ENCODE results near the gene ZNF750.

ZNF750 gene

GRCh38 chr17:82814834-82815233, 25.0 kb downstream of the ZNF750 start:
- no peak for TF ChIP-seq USF1 (IDR thresholded peaks at IDR 0.05)
- no peak for TF ChIP-seq CREB1 (IDR thresholded peaks at IDR 0.05; ENCODE audit: low read depth)
- no peak for TF ChIP-seq TAF1 (IDR thresholded peaks at IDR 0.05; ENCODE audit: low read depth)
- no peak for TF ChIP-seq FOXM1 (IDR thresholded peaks at IDR 0.05; ENCODE audit: borderline replicate concordance, low read depth)
- TF ChIP-seq NFIC (IDR thresholded peaks at IDR 0.05): no peak
- TF ChIP-seq TEAD4 (IDR thresholded peaks at IDR 0.05): no peak
- no peak for TF ChIP-seq YY1 (IDR thresholded peaks at IDR 0.05; ENCODE audit: low read depth)
- no peak for TF ChIP-seq REST (IDR thresholded peaks at IDR 0.05; ENCODE audit: low read depth)
- TF ChIP-seq MAX (IDR thresholded peaks at IDR 0.05): no peak
- TF ChIP-seq EGR1 (IDR thresholded peaks at IDR 0.05): no peak
- no peak for TF ChIP-seq ZBTB7A (IDR thresholded peaks at IDR 0.05; ENCODE audit: low read depth)
- no peak for TF ChIP-seq RAD21 (IDR thresholded peaks at IDR 0.05; ENCODE audit: low read depth)
- no peak for TF ChIP-seq TCF12 (IDR thresholded peaks at IDR 0.05; ENCODE audit: low read depth)
- TF ChIP-seq EP300 (IDR thresholded peaks at IDR 0.05; ENCODE audit: borderline replicate concordance): no peak

GRCh38 chr17:82813299-82814051, 26.3 kb downstream of the ZNF750 start:
- TF ChIP-seq YY1 (IDR thresholded peaks at IDR 0.05; ENCODE audit: low read depth) (no peak), USF1 (IDR thresholded peaks at IDR 0.05) (no peak), ZBTB7A (IDR thresholded peaks at IDR 0.05; ENCODE audit: low read depth) (no peak), TEAD4 (IDR thresholded peaks at IDR 0.05) (no peak), CREB1 (IDR thresholded peaks at IDR 0.05; ENCODE audit: low read depth) (no peak), EP300 (IDR thresholded peaks at IDR 0.05; ENCODE audit: borderline replicate concordance) (no peak), RAD21 (IDR thresholded peaks at IDR 0.05; ENCODE audit: low read depth) (no peak), TCF12 (IDR thresholded peaks at IDR 0.05; ENCODE audit: low read depth) (no peak), EGR1 (IDR thresholded peaks at IDR 0.05) (no peak), TAF1 (IDR thresholded peaks at IDR 0.05; ENCODE audit: low read depth) (no peak)

- TF ChIP-seq TAF1 (IDR thresholded peaks at IDR 0.05; ENCODE audit: low read depth) (no peak), NFIC (IDR thresholded peaks at IDR 0.05) (no peak), REST (IDR thresholded peaks at IDR 0.05; ENCODE audit: low read depth) (no peak), TCF12 (IDR thresholded peaks at IDR 0.05; ENCODE audit: low read depth) (no peak), MAX (IDR thresholded peaks at IDR 0.05) (no peak), CREB1 (IDR thresholded peaks at IDR 0.05; ENCODE audit: low read depth) (no peak), YY1 (IDR thresholded peaks at IDR 0.05; ENCODE audit: low read depth) (no peak), TEAD4 (IDR thresholded peaks at IDR 0.05) (no peak), EP300 (IDR thresholded peaks at IDR 0.05; ENCODE audit: borderline replicate concordance) (no peak), FOXM1 (IDR thresholded peaks at IDR 0.05; ENCODE audit: borderline replicate concordance, low read depth) (no peak), EGR1 (IDR thresholded peaks at IDR 0.05) (no peak), ZBTB7A (IDR thresholded peaks at IDR 0.05; ENCODE audit: low read depth) (no peak), CEBPB (IDR thresholded peaks at IDR 0.05) (no peak), USF1 (IDR thresholded peaks at IDR 0.05) (no peak), RAD21 (IDR thresholded peaks at IDR 0.05; ENCODE audit: low read depth) (no peak)
These were observed 27.2 kb downstream of the ZNF750 start for GRCh38 chr17:82812601-82813000.

GRCh38 chr17:82812058-82812457, 27.8 kb downstream of the ZNF750 start:
- no peak for TF ChIP-seq TCF12 (IDR thresholded peaks at IDR 0.05; ENCODE audit: low read depth)
- no peak for TF ChIP-seq TAF1 (IDR thresholded peaks at IDR 0.05; ENCODE audit: low read depth)
- TF ChIP-seq USF1 (IDR thresholded peaks at IDR 0.05): no peak
- no peak for TF ChIP-seq REST (IDR thresholded peaks at IDR 0.05; ENCODE audit: low read depth)
- TF ChIP-seq CEBPB (IDR thresholded peaks at IDR 0.05): no peak
- TF ChIP-seq FOXM1 (IDR thresholded peaks at IDR 0.05; ENCODE audit: borderline replicate concordance, low read depth): no peak
- TF ChIP-seq TEAD4 (IDR thresholded peaks at IDR 0.05): no peak
- no peak for TF ChIP-seq CREB1 (IDR thresholded peaks at IDR 0.05; ENCODE audit: low read depth)
- no peak for TF ChIP-seq EGR1 (IDR thresholded peaks at IDR 0.05)
- TF ChIP-seq RAD21 (IDR thresholded peaks at IDR 0.05; ENCODE audit: low read depth): no peak
- TF ChIP-seq NFIC (IDR thresholded peaks at IDR 0.05): no peak
- no peak for TF ChIP-seq ZBTB7A (IDR thresholded peaks at IDR 0.05; ENCODE audit: low read depth)
- no peak for TF ChIP-seq EP300 (IDR thresholded peaks at IDR 0.05; ENCODE audit: borderline replicate concordance)
